Measurements from ENCODE around the gene MECP2.
"Not testable (repeated sequence)": the region's sequence is repeated elsewhere in the genome, so short reads cannot be mapped to it uniquely, and the experiment has no call there.

MECP2 gene

DNA sequence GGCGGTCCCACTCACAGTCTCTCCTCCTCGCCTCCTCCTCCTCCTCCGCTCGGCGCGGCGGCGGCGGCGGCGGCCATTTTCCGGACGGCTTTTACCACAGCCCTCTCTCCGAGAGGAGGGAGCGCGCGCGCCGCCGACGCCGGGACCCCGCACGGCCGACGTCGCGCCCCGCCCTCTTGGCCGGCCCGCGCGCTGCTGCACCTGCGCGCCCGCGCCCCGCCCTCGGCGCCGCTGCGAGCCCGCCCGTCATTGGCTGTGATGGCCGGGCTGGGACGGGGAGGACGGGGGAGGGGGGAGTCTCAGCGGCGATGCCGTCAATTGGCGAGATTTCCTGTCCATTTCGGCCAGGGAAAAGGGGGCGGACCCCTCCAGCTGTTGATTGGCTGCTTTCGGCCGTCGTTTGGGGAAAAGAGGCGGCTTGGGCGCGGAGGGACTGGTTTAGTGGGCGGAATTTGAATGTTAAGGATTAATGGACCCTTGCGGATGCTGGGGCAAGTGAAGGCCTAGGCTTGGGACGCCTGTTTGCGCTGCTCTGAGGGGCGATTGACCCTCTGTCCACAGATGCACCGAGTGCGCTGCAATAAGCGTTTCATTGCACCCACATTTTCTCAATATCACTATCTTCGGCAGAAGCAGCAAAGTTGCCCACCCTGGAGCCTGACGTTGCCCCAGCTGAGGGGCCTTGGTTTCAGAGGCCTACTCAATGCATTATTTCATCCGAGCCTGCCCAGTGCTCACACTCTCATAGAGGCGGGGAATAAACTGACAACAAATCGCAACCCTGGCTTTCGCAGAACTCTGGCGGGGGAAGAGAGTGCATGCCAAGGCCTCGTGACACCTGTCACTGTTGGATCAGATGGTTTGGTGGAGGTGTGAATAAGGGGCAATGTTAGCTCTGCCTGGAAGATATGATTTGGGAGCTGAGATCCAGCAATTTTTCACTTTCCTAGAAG lies at the start of gene MECP2:
TSS of gene MECP2 (minus strand) at position 129 of the 953 bp plus-strand sequence.
- DNase-seq (ENCODE audit: low spot score), result peak; percentile 92

DNA sequence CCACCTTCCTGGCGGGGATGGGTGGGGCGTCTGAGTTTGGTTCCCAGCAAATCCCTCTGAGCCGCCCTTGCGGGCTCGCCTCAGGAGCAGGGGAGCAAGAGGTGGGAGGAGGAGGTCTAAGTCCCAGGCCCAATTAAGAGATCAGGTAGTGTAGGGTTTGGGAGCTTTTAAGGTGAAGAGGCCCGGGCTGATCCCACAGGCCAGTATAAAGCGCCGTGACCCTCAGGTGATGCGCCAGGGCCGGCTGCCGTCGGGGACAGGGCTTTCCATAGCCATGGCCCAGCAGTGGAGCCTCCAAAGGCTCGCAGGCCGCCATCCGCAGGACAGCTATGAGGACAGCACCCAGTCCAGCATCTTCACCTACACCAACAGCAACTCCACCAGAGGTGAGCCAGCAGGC lies 46.5 kb upstream of the MECP2 start, which contains the start of gene OPN1LW:
TSS of gene OPN1LW (plus strand) at position 234 of the 400 bp plus-strand sequence. CDS start at position 275, 41 bp downstream.
- DNase-seq (ENCODE audit: low spot score), result not testable (repeated sequence)

DNA sequence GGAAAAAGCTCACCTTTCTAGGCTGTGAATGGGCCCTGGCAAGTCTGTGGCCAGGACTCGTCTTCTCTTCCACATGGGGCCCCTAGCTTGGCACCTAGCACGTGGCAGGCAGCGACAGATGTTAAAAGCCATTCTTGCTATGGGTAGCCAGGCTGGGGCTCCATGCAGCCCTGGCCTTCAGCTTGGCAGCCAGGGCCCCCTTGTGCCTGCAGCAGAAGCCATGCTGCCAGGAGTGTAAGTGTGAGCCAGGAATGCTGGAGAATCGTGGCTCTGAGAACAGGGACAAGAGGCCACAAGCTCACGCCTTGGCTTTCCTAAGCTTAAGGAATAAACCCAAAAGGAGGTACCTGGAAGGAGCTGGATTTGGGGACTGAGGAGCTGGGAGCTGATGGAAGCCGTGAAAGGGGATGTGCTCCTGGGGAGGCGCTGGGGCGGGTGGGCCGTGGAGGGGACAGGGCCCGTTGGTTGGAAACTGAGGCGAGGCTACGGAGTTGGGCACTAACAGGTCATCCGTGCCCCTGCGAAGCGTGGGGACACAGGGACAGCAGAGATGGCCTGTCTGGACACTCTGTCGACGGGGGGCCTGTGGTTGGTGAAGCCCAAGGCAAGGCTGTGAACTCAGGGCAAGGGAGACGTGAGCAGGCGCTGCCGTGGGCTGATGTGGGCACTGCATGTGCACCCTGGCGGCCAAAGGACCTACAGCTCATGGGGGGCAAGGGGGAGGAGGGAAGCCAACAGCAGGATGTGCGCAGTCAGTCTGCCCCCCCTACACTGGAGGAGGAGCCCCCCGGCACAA lies 45.6 kb upstream of the MECP2 start:
- no peak for DNase-seq (ENCODE audit: low spot score)

DNA sequence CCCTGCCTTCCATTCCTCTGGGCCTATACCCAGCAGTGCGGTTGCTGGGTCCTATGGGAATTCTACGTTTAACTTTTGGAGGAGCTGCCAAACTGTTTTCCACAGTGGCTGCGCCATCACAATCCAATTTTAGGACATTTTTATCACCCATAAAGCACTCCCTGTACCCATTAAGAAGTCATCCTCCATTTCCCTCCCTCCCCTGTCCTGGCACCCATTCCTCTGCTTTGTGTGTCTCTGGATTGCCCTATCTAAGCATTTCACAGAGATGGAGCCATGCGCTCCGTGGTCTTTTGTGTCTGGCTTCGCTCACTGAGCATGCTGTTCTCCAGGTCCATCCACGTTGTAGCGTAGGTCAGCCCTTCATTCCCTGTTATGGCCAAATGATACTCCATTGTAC lies 44.9 kb upstream of the MECP2 start:
- DNase-seq (ENCODE audit: low spot score), result no peak

DNA sequence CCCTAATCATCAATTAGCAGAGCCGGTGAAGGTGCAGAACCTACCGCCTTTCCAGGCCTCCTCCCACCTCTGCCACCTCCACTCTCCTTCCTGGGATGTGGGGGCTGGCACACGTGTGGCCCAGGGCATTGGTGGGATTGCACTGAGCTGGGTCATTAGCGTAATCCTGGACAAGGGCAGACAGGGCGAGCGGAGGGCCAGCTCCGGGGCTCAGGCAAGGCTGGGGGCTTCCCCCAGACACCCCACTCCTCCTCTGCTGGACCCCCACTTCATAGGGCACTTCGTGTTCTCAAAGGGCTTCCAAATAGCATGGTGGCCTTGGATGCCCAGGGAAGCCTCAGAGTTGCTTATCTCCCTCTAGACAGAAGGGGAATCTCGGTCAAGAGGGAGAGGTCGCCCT lies 43.2 kb upstream of the MECP2 start:
- DNase-seq (ENCODE audit: low spot score), result no peak

DNA sequence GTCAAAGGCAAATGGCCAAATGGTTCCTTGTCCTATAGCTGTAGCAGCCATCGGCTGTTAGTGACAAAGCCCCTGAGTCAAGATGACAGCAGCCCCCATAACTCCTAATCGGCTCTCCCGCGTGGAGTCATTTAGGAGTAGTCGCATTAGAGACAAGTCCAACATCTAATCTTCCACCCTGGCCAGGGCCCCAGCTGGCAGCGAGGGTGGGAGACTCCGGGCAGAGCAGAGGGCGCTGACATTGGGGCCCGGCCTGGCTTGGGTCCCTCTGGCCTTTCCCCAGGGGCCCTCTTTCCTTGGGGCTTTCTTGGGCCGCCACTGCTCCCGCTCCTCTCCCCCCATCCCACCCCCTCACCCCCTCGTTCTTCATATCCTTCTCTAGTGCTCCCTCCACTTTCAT lies 42.7 kb upstream of the MECP2 start:
- no peak for DNase-seq (ENCODE audit: low spot score)

DNA sequence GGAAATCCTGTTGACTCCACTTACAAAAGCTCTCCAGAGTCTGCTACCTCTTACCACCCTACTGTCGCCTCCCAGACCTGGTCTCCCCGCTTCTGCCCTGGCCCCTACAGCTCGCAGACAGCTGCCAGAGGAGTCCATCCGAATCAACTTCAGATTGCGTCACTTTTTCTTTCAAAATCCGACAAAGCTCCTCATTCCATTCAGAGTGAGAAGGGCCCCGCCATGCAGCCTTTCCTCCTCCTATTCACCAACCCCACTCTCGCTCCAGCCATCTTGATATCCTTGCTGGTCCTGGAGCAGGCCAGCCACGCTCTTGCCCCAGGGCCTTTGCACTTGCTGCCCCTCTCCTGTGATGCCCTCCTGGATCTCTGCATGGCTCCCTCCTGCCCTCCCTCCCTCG lies 41.3 kb upstream of the MECP2 start:
- DNase-seq (ENCODE audit: low spot score), result no peak

DNA sequence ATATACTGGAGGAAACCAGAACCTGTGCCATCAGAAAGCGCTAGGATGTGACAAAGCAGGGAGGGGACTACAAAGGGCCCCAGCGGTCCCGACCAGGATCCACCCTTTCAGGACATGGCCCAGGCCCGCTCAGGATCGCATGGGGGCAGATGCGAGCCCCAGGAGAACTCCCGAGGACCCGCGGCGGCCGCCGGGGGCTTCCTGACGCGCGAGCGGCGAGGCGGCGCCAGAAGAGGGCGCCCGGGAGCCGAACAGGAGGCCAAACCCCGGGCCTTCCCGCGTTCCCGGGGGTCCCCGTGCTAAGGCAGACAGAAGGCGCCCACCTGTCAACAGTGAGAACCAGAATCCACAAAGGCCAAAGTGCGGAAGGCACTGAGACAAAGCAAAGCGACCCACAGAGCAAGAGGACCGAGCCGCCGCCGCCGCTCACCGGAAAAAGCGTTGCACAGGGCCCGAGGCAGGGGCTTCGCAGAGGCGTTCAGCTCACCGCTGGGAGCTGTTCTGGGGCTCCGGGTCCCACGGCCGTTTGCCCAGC lies 39.2 kb upstream of the MECP2 start:
- DNase-seq (ENCODE audit: low spot score), result peak; percentile 75

DNA sequence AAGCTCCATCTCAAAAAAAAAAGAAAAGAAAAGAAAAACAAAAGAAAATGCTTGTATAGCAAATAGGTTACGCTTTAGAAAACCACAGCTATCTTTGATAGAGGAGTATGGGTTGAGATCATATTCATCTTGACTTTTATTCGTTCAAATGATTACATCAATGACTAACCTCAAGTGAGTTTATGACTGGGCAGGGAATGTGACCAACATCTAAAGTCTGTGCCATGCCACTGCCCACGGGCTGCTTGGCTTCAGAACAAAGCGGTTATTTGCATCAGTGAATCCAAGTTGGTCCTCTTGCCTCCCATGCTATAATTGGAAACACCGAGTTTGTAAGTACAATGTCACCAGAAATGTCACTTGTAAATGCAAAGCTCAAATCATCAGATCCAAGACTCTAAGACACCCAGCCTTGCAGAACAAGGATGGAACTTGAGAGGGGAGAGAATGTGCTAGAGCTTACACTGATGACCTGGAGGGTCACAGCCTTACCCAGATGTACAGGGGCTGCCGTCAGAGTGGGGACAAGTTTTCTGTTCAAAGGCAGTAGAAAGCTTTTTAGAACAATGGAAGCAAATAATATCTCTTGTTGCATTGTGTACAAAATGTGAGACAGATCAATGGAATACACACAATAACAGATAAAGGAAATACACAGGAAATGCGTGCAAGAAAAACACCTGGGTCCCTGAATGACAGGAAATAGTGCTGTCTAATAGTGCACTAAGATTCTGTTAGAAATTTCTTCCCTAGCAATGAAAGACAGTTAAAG lies 38.1 kb upstream of the MECP2 start:
- DNase-seq (ENCODE audit: low spot score), result no peak

DNA sequence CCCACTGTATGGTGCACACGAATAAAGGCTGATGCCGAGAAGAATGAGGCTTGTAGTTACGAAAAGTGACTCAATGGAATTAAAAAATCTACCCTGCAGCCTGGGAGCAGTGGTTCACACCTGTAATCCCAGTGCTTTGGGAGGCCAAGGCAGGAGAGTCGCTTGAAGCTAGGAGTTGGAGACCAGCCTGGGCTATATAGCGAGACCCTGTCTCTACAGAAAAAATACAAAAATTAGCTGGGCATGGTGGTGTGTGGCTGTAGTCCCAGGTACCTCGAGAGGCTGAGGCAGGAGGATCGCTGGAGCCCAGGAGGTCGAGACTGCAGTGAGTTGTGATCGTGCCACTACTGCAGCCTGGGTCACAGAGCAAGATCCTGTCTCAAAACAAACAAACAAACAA lies 34.8 kb upstream of the MECP2 start:
- no peak for DNase-seq (ENCODE audit: low spot score)

DNA sequence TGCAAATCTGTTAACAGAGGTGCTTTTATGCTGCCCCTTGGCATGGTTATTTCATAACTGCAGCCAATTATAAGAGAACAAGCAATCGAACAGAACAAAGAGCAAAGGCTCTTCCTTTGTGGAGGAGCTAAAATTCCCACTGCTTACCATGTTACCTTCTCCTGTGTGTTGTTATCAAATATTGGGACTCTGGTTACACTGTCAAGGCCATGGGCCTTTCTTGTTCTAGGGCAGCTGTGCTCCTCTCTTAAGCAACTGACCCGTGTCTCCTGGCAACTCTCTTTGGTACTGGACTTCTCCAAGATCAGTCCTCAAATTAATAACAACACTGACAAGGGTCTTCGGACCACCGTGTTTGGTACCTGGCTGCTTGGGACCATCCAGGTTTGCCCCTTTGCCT lies 34.4 kb upstream of the MECP2 start:
- DNase-seq (ENCODE audit: low spot score), result no peak

DNA sequence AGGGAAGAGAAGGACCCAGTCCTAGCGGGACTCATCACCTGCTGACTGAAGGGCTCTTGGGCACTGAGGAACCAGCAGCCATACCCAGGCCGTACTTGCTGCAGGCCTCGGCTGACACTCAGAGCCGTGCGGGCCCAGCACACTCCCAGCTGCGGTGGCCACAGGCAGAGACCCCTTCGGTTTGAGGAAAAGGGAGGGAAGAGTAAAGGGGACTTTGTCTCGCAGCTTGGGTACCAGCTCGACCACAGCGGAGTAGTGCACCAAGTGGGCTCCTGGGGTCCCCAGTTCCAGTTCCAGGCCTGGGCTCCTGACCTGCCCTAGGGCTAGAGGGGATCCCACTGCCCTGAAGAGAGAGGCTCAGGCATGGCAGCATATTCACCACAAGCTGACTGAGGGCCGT lies 28.6 kb upstream of the MECP2 start:
- DNase-seq (ENCODE audit: low spot score), result no peak

DNA sequence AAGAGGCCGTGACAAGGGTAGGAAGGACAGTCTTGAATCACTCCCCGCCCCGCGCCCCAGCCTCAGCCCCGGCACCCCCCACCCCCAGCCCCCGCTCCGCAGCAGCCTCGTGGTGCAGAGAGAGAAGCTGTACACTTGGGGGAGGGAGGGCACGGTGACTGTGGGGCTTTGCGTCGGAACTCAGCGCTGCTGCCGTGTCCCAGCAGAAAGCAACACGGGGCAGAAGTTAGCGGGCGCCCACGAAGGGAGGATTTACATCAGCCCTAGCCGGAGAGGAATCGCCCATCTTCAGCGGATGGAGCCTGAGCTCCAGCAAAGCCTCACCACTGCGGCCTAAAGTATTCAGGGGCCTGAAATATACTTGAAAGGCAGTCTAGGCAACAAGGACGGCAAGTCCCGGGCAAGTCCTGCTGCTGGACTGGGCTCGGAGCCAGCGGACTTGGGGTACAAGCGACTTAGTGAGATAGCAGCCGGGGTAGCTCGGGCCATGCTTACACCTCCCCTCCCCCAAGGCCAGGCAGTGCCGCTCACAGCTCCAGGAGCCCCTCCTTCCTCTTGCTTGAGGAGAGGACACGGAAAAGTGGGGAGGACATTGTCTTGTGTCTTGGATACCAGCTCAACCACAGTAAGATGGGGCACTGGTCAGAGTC lies 28.0 kb upstream of the MECP2 start:
- DNase-seq (ENCODE audit: low spot score), result no peak

DNA sequence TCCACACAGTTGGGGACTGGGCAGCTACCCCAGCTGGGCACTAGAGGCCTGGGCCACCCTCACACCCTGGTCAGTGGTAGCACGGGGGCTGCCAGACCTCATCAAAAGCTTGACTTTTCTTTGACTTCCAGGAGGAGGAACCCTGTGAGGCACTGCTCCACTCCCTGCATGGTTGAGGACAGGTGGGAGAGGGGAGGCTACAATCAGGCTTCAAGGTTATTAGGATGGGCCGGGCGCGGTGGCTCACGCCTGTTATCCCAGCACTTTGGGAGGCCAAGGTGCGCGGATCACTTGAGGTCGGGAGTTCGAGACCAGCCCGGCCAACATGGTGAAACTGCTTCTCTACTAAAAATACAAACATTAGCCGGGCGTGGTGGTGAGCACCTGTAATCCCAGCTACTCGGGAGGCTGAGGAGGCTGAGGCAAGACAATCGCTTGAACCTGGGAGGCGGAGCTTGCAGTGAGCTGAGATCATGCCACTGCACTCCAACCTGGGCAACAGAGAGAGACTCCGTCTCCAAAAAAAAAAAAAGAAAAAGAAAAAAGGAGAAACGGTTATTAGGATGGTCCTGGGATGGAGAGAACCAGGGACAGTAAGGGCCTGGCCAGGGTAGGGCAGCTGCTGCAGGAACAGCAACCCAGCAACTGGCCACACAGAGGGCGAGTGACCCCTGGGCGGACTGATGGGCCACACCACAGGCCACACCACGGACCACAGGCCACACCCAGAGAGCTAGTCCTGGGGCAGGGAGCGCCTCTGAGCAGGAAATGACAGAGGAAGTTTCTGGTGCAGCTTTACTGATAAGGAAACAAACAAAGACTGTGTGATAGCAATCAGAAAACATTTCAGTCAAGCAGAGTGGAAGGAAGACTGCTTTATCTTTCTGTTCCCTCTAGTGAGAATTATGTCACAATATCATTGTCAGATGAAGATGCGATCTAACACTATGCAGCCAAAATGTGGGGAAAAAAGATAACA lies 26.0 kb upstream of the MECP2 start:
- peak; percentile 36 for DNase-seq (ENCODE audit: low spot score)

DNA sequence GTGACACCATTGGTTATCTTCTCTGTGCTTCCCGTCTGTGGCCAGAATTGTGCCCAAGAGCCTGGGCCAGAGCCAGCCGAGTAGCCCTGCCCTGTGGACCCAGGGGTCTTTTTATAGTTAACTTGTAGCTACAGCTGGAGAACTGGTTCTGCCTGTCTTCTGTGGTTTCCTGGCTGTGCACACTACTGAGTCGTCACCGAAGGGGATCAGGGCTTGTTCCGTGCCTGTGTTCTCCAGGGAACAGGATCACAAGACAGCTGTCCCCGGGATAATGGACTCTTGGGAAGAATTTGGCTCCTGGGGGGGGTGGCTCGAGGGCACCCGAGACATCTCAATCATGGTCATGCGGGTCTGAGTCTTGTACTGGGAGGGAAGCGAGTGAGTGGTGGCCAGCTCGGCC lies 24.4 kb upstream of the MECP2 start:
- DNase-seq (ENCODE audit: low spot score), result no peak

DNA sequence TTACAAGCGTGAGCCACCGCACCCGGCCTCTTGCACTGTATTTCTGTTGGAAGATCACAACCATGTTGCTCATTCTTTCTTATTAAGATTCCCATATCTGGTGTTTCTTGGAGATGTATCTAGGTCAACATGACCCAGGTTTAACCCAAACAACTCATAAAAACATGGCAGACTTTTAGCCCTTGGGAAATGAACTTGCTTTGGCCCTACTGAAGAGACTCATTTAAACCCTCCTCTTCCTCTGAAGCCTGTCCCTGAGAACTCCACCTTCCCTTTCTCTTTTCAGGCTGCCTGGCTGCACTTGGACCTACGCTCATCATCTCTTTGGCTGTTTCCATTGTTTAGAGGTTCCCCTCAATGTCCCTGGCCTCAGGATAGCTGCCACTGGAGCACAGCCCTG lies 23.7 kb upstream of the MECP2 start:
- no peak for DNase-seq (ENCODE audit: low spot score)

DNA sequence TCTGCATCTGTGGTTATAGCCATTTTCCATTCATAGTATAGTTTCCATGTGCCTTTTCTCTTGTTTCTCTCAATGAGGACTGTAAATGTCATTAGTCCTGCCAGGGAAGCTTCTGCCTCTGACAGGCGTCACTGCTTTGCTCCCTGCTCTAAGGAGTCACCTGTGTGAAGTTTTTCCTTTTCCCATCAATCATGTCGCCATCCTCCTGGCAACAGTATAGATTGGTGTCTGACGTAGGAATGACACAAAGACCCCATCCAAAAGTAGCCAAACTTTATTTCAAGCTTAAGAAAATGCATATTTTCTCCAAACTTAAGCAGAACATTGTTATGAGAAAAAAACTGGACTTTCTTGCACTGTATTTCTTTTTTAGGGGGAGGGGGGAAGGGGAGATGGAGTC lies 23.1 kb upstream of the MECP2 start:
- no peak for DNase-seq (ENCODE audit: low spot score)

DNA sequence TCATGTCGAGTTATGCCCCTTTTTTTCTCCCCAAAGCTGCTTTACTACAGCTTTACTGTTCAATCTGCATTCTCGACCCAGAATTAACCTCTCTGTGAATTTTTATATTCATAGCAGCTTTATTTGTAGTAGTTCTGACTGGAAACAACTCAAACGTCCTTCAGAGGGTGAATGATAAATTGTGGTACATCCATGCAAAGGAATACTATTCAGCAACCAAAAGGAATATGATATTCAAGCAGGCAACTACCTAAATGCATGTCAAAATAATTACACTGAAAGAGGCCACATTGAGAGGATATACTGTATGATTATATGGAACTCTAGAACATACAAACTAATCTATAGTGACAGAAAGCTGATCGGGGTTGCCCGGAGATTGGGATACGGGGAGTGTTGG lies 20.0 kb upstream of the MECP2 start:
- no peak for DNase-seq (ENCODE audit: low spot score)

DNA sequence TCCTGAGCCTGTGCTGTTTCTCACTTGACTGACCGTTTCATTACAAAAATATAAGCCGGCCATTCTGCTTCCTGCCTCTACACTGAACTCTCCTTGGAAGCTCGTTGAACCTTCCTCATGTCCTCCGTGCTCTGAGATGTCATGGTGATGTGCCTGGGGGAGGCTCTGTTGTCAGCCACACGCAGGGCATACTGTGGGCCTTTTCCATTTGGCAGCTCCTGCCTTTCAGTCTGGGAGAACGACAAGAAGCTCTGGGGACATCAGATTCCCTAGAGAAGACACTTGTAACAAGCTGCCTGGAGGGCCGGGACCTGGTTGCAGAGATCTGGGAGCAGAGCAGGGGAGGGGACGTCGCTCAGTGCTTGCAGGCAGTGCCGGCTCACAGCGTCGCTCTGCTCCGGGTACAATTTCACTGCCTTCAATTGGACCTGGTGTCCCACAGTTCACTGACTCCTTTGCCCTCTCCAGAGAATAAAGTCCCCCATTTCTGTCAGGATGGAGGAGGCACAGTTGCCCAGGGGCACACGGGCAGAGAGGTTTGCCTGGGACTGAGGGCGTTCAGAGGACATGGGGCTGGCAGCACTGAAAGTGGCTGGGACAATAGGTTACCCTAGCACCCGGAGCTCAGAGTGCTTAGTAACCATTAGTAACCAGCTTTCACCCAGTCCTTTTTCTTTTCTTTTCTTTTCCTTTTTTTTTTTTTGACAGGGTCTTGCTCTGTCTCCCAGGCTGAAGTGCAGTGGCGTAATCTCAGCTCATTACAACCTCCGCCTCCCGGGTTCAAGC lies 19.1 kb upstream of the MECP2 start:
- DNase-seq (ENCODE audit: low spot score), result no peak

All from HuH-7 (cell line).